Bronchial epithelial cell (primary cell): Measurements from ENCODE around the gene LRIG1. TPM values are rescaled to one million over a fixed set of nuclear protein-coding genes. Genes with fewer than 3 reads are reported as not detected.

Experiments
- DNase-seq: peaks from one replicate; pipeline ENCODE4 v3.0.0-alpha.2; 2010; ENCODE audit warnings: low read depth
- FAIRE-seq: peaks from 2 replicates; lab custom pipeline; 2011; peaks lifted over from hg19 to GRCh38; lab: Jason Lieb, UNC
- H3K27me3 ChIP-seq: 2 replicates; pipeline ENCODE4 v1.5.1; 2011; ENCODE audit warnings: low read length; ENCODE audit not compliant: control insufficient read depth, insufficient read depth
- H3K36me3 ChIP-seq: 2 replicates; pipeline ENCODE4 v1.5.1; 2011; ENCODE audit warnings: low read length; ENCODE audit not compliant: control insufficient read depth, insufficient read depth
- H3K4me3 ChIP-seq: 2 replicates; pipeline ENCODE4 v1.5.1; 2011; ENCODE audit warnings: mild to moderate bottlenecking, low read depth, low read length, control low read depth
- CTCF ChIP-seq: IDR thresholded peaks from 2 replicates; pipeline ENCODE4 v1.5.1; 2011; ENCODE audit warnings: mild to moderate bottlenecking, moderate library complexity, low read length, control low read depth, inconsistent platforms; ENCODE audit not compliant: insufficient read depth, severe bottlenecking
- total RNA-seq: library from RNA; depleted of rRNA; stranded (reverse); fragments of >200 nt; gene quantifications from 2 replicates; pipeline ENCODE4 v1.2.1, GENCODE V29; 2014

The LRIG1 gene
- total RNA-seq, 1 donor from 2014 or later = 11.6 TPM

GRCh38 chr3:66396161-66396760 lies 104.6 kb downstream of the LRIG1 start:
- Histone ChIP-seq H3K36me3 (peaks cover 8% of the 10 kb centered on the region), H3K4me3 (no peak overlapping the region), H3K27me3 (no peaks in the 10 kb centered on the region)
- DNase-seq (no peak), FAIRE-seq (no peak)
- no peak for TF ChIP-seq CTCF

- Histone ChIP-seq H3K27me3 (no peaks in the 10 kb centered on the region), H3K4me3 (no peak overlapping the region), H3K36me3 (peaks cover 8% of the 10 kb centered on the region)
- no peak for FAIRE-seq
- DNase-seq = no peak
- no peak for TF ChIP-seq CTCF
Measured at GRCh38 chr3:66395635-66396034, 105.2 kb downstream of the LRIG1 start.

GRCh38 chr3:66394753-66395249 lies 106.0 kb downstream of the LRIG1 start:
- peaks cover 8% of the 10 kb centered on the region for H3K36me3 ChIP-seq
- DNase-seq = no peak
- no peak for FAIRE-seq
- no peaks in the 10 kb centered on the region for H3K27me3 ChIP-seq
- TF ChIP-seq CTCF = no peak
- H3K4me3 ChIP-seq = no peak overlapping the region

- TF ChIP-seq CTCF = no peak
- FAIRE-seq (peak; percentile 58), DNase-seq (no peak)
- no peaks in the 10 kb centered on the region for H3K27me3 ChIP-seq
- H3K4me3 ChIP-seq = no peak overlapping the region
- H3K36me3 ChIP-seq = peaks cover 8% of the 10 kb centered on the region
Measured at GRCh38 chr3:66394019-66394752, 106.6 kb downstream of the LRIG1 start.

GRCh38 chr3:66393333-66394005 lies 107.4 kb downstream of the LRIG1 start:
- Histone ChIP-seq H3K36me3 (peaks cover 8% of the 10 kb centered on the region), H3K4me3 (no peak overlapping the region), H3K27me3 (no peaks in the 10 kb centered on the region)
- TF ChIP-seq CTCF = no peak
- no peak for FAIRE-seq
- no peak for DNase-seq
